ENCODE measurements around the gene LBH.

The LBH gene

GRCh38 chr2:30237239-30237965 is 6.1 kb downstream of the LBH start:
- 98% methylated on average over 6 of the region's 8 CpGs for WGBS (ENCODE audit: insufficient coverage)
- POLR2A ChIA-PET = interaction anchor here (0.6 kb wide), 1 partner anchor 451 kb away, joined by 3 read pairs; no protein-coding TSS in a partner anchor
- Histone ChIP-seq H3K27me3 (replicated peaks in 2 of 5; ENCODE audit: control insufficient read depth in 4 of 5, insufficient read depth in 5 of 5, low read length in 4 of 5) (no peaks in the 10 kb centered on the region), H3K27ac (ENCODE audit: insufficient read depth in 1 of 2, low read depth in 1 of 2, low read length in 2 of 2, poor library complexity in 1 of 2, severe bottlenecking in 2 of 2) (no peak overlapping the region), H3K4me3 (ENCODE audit: control insufficient read depth in 1 of 7, extremely low read depth in 1 of 7, insufficient read depth in 4 of 7, low read depth in 2 of 7, low read length in 6 of 7) (no peak overlapping the region), H3K4me1 (ENCODE audit: control extremely low read depth in 1 of 4, control insufficient read depth in 4 of 4, insufficient read depth in 4 of 4, low read length in 3 of 4) (peaks cover 12 to 19% (median 17%) of the 10 kb centered on the region in 4 experiments), H3K36me3 (ENCODE audit: control insufficient read depth in 4 of 4, insufficient read depth in 4 of 4, low read length in 3 of 4) (peaks cover 0 to 5% (median under 1%) of the 10 kb centered on the region in 4 experiments), H3K9me3 (ENCODE audit: control extremely low read depth in 1 of 5, control insufficient read depth in 4 of 5, insufficient read depth in 2 of 5, low read depth in 1 of 5, low read length in 4 of 5) (no peaks in the 10 kb centered on the region)
- DNase-seq = no peak
- CTCF ChIA-PET = interaction anchor here (0.6 to 1.6 kb wide), 5 partner anchors 17 to 266 kb away, joined by 3 to 5 read pairs (median 3); no protein-coding TSS in a partner anchor

DNA sequence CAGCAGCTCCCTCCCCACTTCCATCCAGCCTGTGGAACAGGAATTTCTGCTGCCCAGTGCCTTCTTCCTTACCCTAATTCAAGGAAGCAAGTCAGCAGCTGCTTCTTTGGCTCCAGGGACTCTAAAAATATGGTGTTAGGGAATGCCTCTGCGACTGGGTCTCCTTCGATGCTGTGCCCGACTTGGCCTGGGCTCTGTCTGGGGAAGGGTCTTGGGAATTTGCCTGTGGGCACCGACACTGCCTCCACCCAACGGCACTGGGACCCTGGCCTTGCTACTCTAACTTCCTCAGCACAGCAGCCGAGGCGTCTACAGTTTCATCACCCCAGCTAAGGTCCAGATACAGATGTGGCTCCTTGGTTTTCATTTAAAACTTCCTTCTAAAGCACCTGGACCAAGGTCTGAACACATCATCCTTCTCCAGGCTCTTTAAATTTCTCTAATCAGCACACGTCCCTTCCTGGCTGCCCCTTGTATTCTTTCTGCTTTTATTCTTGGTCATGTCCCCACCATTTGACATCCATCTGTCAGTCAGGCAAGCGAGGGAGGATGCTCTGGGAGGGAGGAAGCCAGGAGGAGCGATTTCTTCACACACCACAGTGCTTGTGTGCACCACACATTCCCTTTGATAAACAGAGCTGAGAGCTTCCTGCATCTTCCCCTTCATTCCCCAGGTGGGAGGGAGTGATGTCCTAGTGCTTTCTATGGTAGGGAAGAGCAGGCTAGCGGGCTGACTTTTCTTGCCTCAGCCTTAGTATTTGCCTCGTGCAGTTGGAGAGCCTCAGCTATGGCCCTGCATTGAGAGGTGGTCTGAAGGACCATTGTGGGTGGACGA is 6.8 kb downstream of the LBH start:
- whole genome bisulfite sequencing (ENCODE audit: insufficient coverage) = 94% methylated on average over 11 of the region's 13 CpGs
- H3K27ac ChIP-seq (ENCODE audit: insufficient read depth in 1 of 2, low read depth in 1 of 2, low read length in 2 of 2, poor library complexity in 1 of 2, severe bottlenecking in 2 of 2) = no peak overlapping the region
- H3K9me3 ChIP-seq (ENCODE audit: control extremely low read depth in 1 of 5, control insufficient read depth in 4 of 5, insufficient read depth in 2 of 5, low read depth in 1 of 5, low read length in 4 of 5) = no peaks in the 10 kb centered on the region
- no peak for DNase-seq
- peaks cover 7 to 12% (median 10%) of the 10 kb centered on the region in 4 experiments for H3K4me1 ChIP-seq (ENCODE audit: control extremely low read depth in 1 of 4, control insufficient read depth in 4 of 4, insufficient read depth in 4 of 4, low read length in 3 of 4)
- H3K4me3 ChIP-seq (ENCODE audit: control insufficient read depth in 1 of 7, extremely low read depth in 1 of 7, insufficient read depth in 4 of 7, low read depth in 2 of 7, low read length in 6 of 7) = no peak overlapping the region
- ChIA-PET CTCF (interaction anchor here (0.6 to 1.6 kb wide), 12 partner anchors 10 to 208 kb away, joined by 3 to 6 read pairs (median 4); no protein-coding TSS in a partner anchor), POLR2A (interaction anchor here (0.6 kb wide), 2 partner anchors 32 to 450 kb away, joined by 3 to 6 read pairs; no protein-coding TSS in a partner anchor)
- peaks cover 0 to 5% (median 2%) of the 10 kb centered on the region in 4 experiments for H3K36me3 ChIP-seq (ENCODE audit: control insufficient read depth in 4 of 4, insufficient read depth in 4 of 4, low read length in 3 of 4)
- H3K27me3 ChIP-seq (replicated peaks in 2 of 5; ENCODE audit: control insufficient read depth in 4 of 5, insufficient read depth in 5 of 5, low read length in 4 of 5) = no peaks in the 10 kb centered on the region

- no peak overlapping the region for H3K4me3 ChIP-seq (ENCODE audit: control insufficient read depth in 1 of 7, extremely low read depth in 1 of 7, insufficient read depth in 4 of 7, low read depth in 2 of 7, low read length in 6 of 7)
- peaks cover 6 to 8% (median 7%) of the 10 kb centered on the region in 4 experiments for H3K4me1 ChIP-seq (ENCODE audit: control extremely low read depth in 1 of 4, control insufficient read depth in 4 of 4, insufficient read depth in 4 of 4, low read length in 3 of 4)
These were observed 8.1 kb downstream of the LBH start for GRCh38 chr2:30239308-30239985.

GRCh38 chr2:30239986-30240752 is 8.8 kb downstream of the LBH start:
- ChIA-PET CTCF (interaction anchor here (0.6 to 1.6 kb wide), 11 partner anchors 8 to 40 kb away, joined by 3 to 10 read pairs (median 4); no protein-coding TSS in a partner anchor), POLR2A (interaction anchor here (1.1 kb wide), 1 partner anchor 9 kb away, joined by 3 read pairs; the partner anchor contains the start of gene LBH)
- peaks cover 0 to 5% (median 2%) of the 10 kb centered on the region in 4 experiments for H3K36me3 ChIP-seq (ENCODE audit: control insufficient read depth in 4 of 4, insufficient read depth in 4 of 4, low read length in 3 of 4)
- H3K27me3 ChIP-seq (replicated peaks in 2 of 5; ENCODE audit: control insufficient read depth in 4 of 5, insufficient read depth in 5 of 5, low read length in 4 of 5) = no peaks in the 10 kb centered on the region
- peaks cover 6 to 8% (median 7%) of the 10 kb centered on the region in 4 experiments for H3K4me1 ChIP-seq (ENCODE audit: control extremely low read depth in 1 of 4, control insufficient read depth in 4 of 4, insufficient read depth in 4 of 4, low read length in 3 of 4)
- DNase-seq = no peak
- 72% methylated on average over 9 of the region's 12 CpGs for WGBS (ENCODE audit: insufficient coverage)
- H3K27ac ChIP-seq (ENCODE audit: insufficient read depth in 1 of 2, low read depth in 1 of 2, low read length in 2 of 2, poor library complexity in 1 of 2, severe bottlenecking in 2 of 2) = no peak overlapping the region
- H3K4me3 ChIP-seq (ENCODE audit: control insufficient read depth in 1 of 7, extremely low read depth in 1 of 7, insufficient read depth in 4 of 7, low read depth in 2 of 7, low read length in 6 of 7) = peak overlapping the region in 1 of 7 experiments; percentile 23
- H3K9me3 ChIP-seq (ENCODE audit: control extremely low read depth in 1 of 5, control insufficient read depth in 4 of 5, insufficient read depth in 2 of 5, low read depth in 1 of 5, low read length in 4 of 5) = no peaks in the 10 kb centered on the region

More at GRCh38 chr2:30239308-30239985, 8.1 kb downstream of the LBH start:
- POLR2A ChIA-PET = interaction anchor here (1.1 kb wide), 1 partner anchor 9 kb away, joined by 3 read pairs; the partner anchor contains the start of gene LBH
- Histone ChIP-seq H3K9me3 (ENCODE audit: control extremely low read depth in 1 of 5, control insufficient read depth in 4 of 5, insufficient read depth in 2 of 5, low read depth in 1 of 5, low read length in 4 of 5) (no peaks in the 10 kb centered on the region), H3K27ac (ENCODE audit: insufficient read depth in 1 of 2, low read depth in 1 of 2, low read length in 2 of 2, poor library complexity in 1 of 2, severe bottlenecking in 2 of 2) (no peak overlapping the region), H3K27me3 (replicated peaks in 2 of 5; ENCODE audit: control insufficient read depth in 4 of 5, insufficient read depth in 5 of 5, low read length in 4 of 5) (no peaks in the 10 kb centered on the region), H3K36me3 (ENCODE audit: control insufficient read depth in 4 of 4, insufficient read depth in 4 of 4, low read length in 3 of 4) (peaks cover 0 to 5% (median 2%) of the 10 kb centered on the region in 4 experiments)
- CTCF ChIA-PET = interaction anchor here (0.6 to 1.6 kb wide), 15 partner anchors 9 to 207 kb away, joined by 3 to 6 read pairs (median 4); no protein-coding TSS in a partner anchor
- WGBS (ENCODE audit: insufficient coverage) = 82% methylated on average over 11 of the region's 11 CpGs
- peak; percentile 66 to 86 (median 79) for DNase-seq

DNA sequence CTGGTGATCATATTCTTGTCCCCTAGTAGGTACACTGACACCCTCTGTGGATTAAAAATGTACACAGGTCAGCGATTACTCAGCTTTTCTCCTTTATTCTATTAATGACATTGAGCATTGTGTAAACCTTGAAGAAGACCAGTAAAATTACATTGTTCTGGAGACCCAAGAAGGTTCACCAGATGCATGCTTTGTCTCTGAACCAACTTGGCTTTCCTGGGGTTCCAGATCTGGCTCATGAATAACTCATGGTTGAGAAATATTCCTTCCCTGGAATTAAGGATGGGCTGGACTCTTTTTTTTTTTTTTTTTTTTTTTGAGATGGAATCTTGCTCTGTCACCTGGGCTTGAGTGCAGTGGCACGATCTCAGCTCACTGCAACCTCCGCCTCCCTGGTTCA is 11.9 kb downstream of the LBH start:
- ChIA-PET CTCF (interaction anchor here (0.7 to 2.5 kb wide), 5 partner anchors 8 to 38 kb away, joined by 3 to 7 read pairs (median 4); no protein-coding TSS in a partner anchor), POLR2A (no interaction called here)
- Histone ChIP-seq H3K27me3 (replicated peaks in 2 of 5; ENCODE audit: control insufficient read depth in 4 of 5, insufficient read depth in 5 of 5, low read length in 4 of 5) (no peaks in the 10 kb centered on the region), H3K4me3 (ENCODE audit: control insufficient read depth in 1 of 7, extremely low read depth in 1 of 7, insufficient read depth in 4 of 7, low read depth in 2 of 7, low read length in 6 of 7) (no peak overlapping the region), H3K27ac (ENCODE audit: insufficient read depth in 1 of 2, low read depth in 1 of 2, low read length in 2 of 2, poor library complexity in 1 of 2, severe bottlenecking in 2 of 2) (no peak overlapping the region), H3K9me3 (ENCODE audit: control extremely low read depth in 1 of 5, control insufficient read depth in 4 of 5, insufficient read depth in 2 of 5, low read depth in 1 of 5, low read length in 4 of 5) (peaks cover 0 to 3% (median 0%) of the 10 kb centered on the region in 5 experiments), H3K4me1 (ENCODE audit: control extremely low read depth in 1 of 4, control insufficient read depth in 4 of 4, insufficient read depth in 4 of 4, low read length in 3 of 4) (peaks cover 6 to 8% (median 7%) of the 10 kb centered on the region in 4 experiments), H3K36me3 (ENCODE audit: control insufficient read depth in 4 of 4, insufficient read depth in 4 of 4, low read length in 3 of 4) (peaks cover 0 to 3% (median 2%) of the 10 kb centered on the region in 4 experiments)
- DNase-seq = no peak
- WGBS (ENCODE audit: insufficient coverage) = 95% methylated on average over 3 of the region's 3 CpGs

GRCh38 chr2:30245364-30245763 is 14.0 kb downstream of the LBH start:
- H3K27me3 ChIP-seq (replicated peaks in 2 of 5; ENCODE audit: control insufficient read depth in 4 of 5, insufficient read depth in 5 of 5, low read length in 4 of 5) = no peaks in the 10 kb centered on the region
- no peak for DNase-seq
- H3K9me3 ChIP-seq (ENCODE audit: control extremely low read depth in 1 of 5, control insufficient read depth in 4 of 5, insufficient read depth in 2 of 5, low read depth in 1 of 5, low read length in 4 of 5) = peaks cover 0 to 3% (median 0%) of the 10 kb centered on the region in 5 experiments
- no peak overlapping the region for H3K4me3 ChIP-seq (ENCODE audit: control insufficient read depth in 1 of 7, extremely low read depth in 1 of 7, insufficient read depth in 4 of 7, low read depth in 2 of 7, low read length in 6 of 7)
- ChIA-PET POLR2A (no interaction called here), CTCF (interaction anchor here (2.5 kb wide), 1 partner anchor 37 kb away, joined by 7 read pairs; no protein-coding TSS in a partner anchor)
- H3K4me1 ChIP-seq (ENCODE audit: control extremely low read depth in 1 of 4, control insufficient read depth in 4 of 4, insufficient read depth in 4 of 4, low read length in 3 of 4) = peaks cover under 1 to 5% (median 4%) of the 10 kb centered on the region in 4 experiments
- H3K36me3 ChIP-seq (ENCODE audit: control insufficient read depth in 4 of 4, insufficient read depth in 4 of 4, low read length in 3 of 4) = peaks cover 0 to 2% (median 0%) of the 10 kb centered on the region in 4 experiments
- 98% methylated on average over 4 of the region's 5 CpGs for WGBS (ENCODE audit: insufficient coverage)
- H3K27ac ChIP-seq (ENCODE audit: insufficient read depth in 1 of 2, low read depth in 1 of 2, low read length in 2 of 2, poor library complexity in 1 of 2, severe bottlenecking in 2 of 2) = no peak overlapping the region
